GM21360 (cell line): Measurements from ENCODE around the gene CALR.
"Not testable (repeated sequence)": the region's sequence is repeated elsewhere in the genome, so short reads cannot be mapped to it uniquely, and the experiment has no call there.

Experiments used
- ATAC-seq: cut with Tn5 transposase; IDR thresholded peaks from one replicate; pipeline ENCODE4 v1.9.1; 2021; ENCODE audit warnings: mild to moderate bottlenecking, moderate library complexity; ENCODE audit not compliant: unreplicated experiment

CALR gene

GRCh38 chr19:12952488-12953137 is 14.2 kb downstream of the CALR start:
- no peak for ATAC-seq

- ATAC-seq: no peak
Observed at GRCh38 chr19:12953138-12953798, 14.9 kb downstream of the CALR start.

DNA sequence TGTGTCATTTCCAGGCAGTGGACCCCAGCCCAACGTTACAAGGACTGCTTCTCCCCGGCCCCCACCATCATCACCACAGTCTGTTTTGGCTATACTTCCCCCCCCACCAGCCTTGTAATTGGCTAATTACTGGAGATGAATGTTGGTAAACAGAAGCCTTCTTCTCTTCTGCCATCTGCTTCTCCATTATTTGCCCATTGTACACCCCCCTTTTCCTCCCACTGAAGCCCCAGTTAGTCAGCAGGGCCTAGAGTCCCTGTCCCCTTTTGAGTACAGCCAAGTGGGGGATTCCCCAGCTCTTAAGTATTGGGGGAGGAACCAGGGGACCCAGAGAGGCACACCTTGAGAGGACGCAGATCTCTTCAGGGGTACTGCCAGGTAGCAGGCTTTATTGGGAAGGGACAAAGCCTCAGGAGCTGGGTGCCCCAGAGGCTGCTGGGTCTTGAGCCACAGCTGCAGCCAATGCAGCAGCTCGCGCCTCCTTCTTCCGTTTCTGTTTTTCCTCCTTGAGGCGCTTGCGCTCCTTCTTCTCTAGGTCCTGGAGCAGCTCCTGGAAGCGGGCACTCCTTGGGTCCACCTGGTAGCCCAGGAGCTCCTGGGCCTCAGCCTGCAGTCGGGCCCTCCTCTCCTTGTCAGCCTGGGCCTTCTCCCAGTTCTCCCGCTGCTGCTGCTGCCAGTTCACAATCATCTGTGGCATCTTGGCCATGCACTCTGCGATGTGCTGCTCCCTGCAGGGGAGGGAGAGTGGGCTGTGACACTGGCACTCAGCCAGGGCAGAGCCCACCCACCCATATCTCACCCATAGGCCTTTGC is 15.6 kb downstream of the CALR start:
- no peak for ATAC-seq

DNA sequence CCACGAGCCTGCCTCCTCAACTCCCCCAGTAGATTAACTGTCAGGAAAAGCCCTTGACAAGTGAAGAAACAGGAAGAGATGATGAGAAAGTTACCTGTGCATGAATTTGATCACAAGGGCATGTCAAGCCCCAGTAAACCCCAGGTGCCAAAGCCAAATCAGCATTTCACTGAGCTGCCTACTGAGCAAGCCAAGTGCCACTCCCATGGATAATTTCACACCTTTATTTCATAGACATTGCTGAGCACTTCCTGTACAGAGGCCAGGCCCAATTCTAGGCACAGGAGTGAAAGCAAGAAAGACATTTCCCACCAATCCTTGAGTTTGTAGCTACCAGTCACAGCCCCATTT is 16.2 kb downstream of the CALR start:
- no peak for ATAC-seq

GRCh38 chr19:12955575-12955974 is 17.2 kb downstream of the CALR start:
- not testable (repeated sequence) for ATAC-seq

DNA sequence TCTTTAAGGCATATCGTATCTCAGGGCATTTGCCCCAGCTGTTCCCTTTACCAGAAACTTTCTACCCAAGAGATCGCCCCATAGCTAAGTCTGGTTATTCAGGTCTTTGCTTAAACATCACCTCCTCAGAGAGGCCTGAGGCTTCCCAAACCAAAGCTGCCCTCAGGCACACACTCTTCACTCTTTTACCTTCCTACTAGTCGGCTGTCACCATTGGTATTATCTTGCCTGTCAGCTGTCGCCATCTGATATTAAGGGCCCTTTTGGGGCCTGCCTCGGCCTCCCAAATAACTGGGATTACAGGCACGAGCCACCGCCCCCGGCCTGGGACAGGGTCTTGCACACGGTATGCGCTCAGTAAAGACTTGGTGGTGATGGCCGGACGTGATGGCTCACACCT is 17.6 kb downstream of the CALR start:
- no peak for ATAC-seq

- peak; percentile 50 for ATAC-seq
Observed at GRCh38 chr19:12956446-12957388, 18.3 kb downstream of the CALR start, which contains the start of gene GADD45GIP1. GADD45GIP1 (minus strand) TSS chr19:12957223; CDS start chr19:12957212, 11 bp downstream.

GRCh38 chr19:12957389-12957952 is 19.1 kb downstream of the CALR start:
- ATAC-seq: not testable (repeated sequence)

DNA sequence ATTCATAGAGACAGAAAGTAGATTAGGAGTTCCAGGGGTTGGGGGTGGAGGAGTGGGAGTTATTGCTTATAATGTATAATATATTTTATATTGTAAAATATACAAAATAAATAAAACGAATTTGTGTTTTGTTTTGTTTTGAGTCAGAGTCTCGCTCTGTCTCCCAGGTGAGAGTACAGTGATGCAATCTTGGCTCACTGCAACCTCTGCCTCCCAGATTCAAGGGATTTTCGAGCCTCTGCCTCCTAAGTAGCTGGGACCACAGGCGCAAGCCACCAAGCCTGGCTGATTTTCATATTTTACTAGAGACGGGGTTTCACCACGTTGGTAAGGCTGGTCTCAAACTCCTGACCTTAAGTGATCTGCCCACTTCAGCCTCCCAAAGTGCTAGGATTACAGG is 21.1 kb downstream of the CALR start:
- ATAC-seq: no peak

- ATAC-seq: peak; percentile 68
Observed at GRCh38 chr19:12965017-12965811, 26.8 kb downstream of the CALR start.

DNA sequence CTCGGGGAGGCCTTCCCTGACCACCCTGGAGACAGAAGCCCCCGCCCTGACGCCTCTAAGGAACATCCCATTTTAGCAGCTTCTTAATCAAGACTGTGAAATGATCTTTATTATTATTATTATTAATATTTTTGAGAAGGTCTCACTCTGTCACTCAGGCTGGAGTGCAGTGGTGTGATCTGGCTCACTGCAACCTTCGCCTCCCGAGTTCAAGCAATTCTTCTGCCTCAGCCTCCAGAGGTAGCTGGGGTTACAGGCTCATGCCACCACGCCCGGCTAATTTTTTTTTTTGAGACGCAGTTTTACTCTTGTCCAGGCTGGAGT is 27.4 kb downstream of the CALR start:
- ATAC-seq: no peak

GRCh38 chr19:12967907-12968306 is 29.5 kb downstream of the CALR start:
- ATAC-seq: no peak

DNA sequence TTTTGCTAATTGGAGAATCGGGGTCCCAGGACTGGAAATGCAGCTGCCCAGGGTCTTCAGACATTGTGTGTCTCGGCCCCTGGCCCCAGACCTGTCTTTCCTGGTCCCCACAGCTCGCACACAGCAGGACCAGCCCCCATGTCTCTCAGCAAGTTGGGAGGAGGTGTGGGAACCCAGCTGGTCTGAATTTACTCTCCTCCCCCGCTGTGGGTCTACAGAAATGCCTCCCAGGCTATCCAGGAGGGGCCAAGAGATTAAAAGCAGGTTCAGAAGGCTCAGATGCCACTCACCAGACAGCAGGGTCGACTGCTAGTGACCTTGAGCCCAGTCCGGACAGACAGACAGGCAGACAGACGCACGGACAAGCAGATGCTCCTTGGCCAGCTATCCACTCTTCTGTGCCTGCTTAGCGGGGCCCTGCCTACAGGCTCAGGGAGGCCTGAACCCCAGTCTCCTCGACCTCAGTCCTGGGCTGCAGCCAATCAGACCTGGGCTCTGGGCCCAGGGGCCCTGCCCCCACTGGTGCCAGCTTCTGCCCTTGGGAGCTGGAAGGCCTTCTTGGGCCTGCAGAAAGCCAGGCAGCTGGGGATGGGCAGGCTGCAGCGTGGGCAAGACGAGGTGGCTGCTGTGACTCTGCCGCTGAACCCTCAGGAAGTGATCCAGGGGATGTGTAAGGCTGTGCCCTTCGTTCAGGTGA is 31.0 kb downstream of the CALR start, which contains the start of gene DAND5:
Gene DAND5, plus strand, starts transcription at position 285 of the 697 bp plus-strand sequence. Its CDS starts 85 bp downstream, at position 370.
- ATAC-seq: no peak

- no peak for ATAC-seq
Observed at GRCh38 chr19:12970070-12970820, 31.8 kb downstream of the CALR start.

- ATAC-seq: no peak
Observed at GRCh38 chr19:12973236-12973635, 34.8 kb downstream of the CALR start.

GRCh38 chr19:12974301-12975220 is 36.2 kb downstream of the CALR start:
- no peak for ATAC-seq

DNA sequence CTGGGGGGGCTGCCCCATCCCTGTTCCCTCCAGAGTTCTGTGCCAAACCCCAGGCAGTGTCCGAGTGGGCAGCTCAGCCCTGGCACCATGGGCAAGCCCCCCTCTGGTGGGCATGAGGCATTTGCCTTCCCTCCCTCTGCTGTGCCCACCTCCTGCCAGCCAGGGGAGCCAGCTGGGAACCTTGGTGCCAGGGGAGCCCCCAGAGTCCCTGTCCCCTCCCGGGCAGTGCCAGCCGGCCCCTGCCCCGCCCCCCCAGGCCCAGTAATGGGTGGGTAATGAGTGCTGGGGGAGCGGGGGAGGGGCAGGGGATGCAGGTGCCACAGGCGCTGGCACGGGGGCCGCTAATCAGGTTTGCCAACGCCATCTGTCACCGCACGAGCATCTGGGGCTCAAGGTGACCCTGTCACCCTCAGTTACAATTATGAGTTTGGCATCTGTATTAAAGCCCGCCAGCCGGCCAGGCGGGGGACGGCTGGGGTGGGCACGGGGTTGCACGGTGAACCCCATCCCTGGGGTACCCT is 36.9 kb downstream of the CALR start:
- ATAC-seq: no peak
